Suprapubic skin (tissue), 4 donors: Measurements from ENCODE around the gene KCNJ1. TPM values are rescaled to one million over a fixed set of nuclear protein-coding genes. Genes with fewer than 3 reads are reported as not detected.

Experiments
- DNase-seq, 2 donors: peaks; one replicate each; pipeline ENCODE4 v3.0.0-alpha.2; 2019; ENCODE audit warnings: low spot score in 2 of 2
- H3K27ac ChIP-seq: fragments of 200-600 bp; sonication (generic); one replicate; pipeline ENCODE4 v1.5.1; 2019
- H3K27me3 ChIP-seq: fragments of 200-600 bp; sonication (generic); one replicate; pipeline ENCODE4 v1.5.1; 2019
- H3K36me3 ChIP-seq: fragments of 200-600 bp; sonication (generic); one replicate; pipeline ENCODE4 v1.5.1; 2019
- H3K4me1 ChIP-seq: fragments of 200-600 bp; sonication (generic); one replicate; pipeline ENCODE4 v1.5.1; 2019
- H3K4me3 ChIP-seq: fragments of 200-600 bp; sonication (generic); one replicate; pipeline ENCODE4 v1.5.1; 2019; ENCODE audit warnings: mild to moderate bottlenecking
- H3K9me3 ChIP-seq: fragments of 200-600 bp; sonication (generic); one replicate; pipeline ENCODE4 v1.5.1; 2019
- CTCF ChIP-seq, 2 donors: fragments of 200-600 bp in 1 of 2; fragments of 450-650 bp in 1 of 2; sonication (generic) in 1 of 2; IDR thresholded peaks; one replicate each; pipeline ENCODE4 v1.5.1; 2016 to 2019; ENCODE audit warnings: antibody characterized with exemption in 2 of 2, mild to moderate bottlenecking in 1 of 2, moderate library complexity in 1 of 2
- EP300 ChIP-seq: sonication (generic); formaldehyde crosslinking; IDR thresholded peaks from one replicate; pipeline ENCODE4 v1.6.1; 2017; ENCODE audit warnings: antibody characterized with exemption
- POLR2A ChIP-seq, 2 donors: fragments of 450-650 bp; IDR thresholded peaks; one replicate each; pipeline ENCODE4 v1.6.1; 2017; ENCODE audit warnings: antibody characterized with exemption in 2 of 2, mild to moderate bottlenecking in 2 of 2, moderate library complexity in 2 of 2
- POLR2AphosphoS5 ChIP-seq, 3 donors: sonication (generic); formaldehyde crosslinking; IDR thresholded peaks; one replicate each; pipeline ENCODE4 v1.6.1; 2017; ENCODE audit warnings: antibody characterized with exemption in 3 of 3
- WGBS: methylation state at CpG from one replicate; pipeline ENCODE4 v1.1.5; 2018; 5-methylcytosine and 5-hydroxymethylcytosine counted together
- total RNA-seq, 4 donors: library from RNA; depleted of rRNA; stranded (reverse); fragments of >200 nt; gene quantifications; one replicate each; pipeline ENCODE4 v1.1.0, GENCODE V29; 2016

Gene KCNJ1
- total RNA-seq, 4 donors from 2014 or later, result 0.18 to 3.0 TPM; not detected in 2

GRCh38 chr11:128813729-128814128, 53.4 kb downstream of the KCNJ1 start:
- Histone ChIP-seq H3K9me3 (no peaks in the 10 kb centered on the region), H3K4me3 (no peak overlapping the region), H3K36me3 (peaks cover 20% of the 10 kb centered on the region), H3K4me1 (no peaks in the 10 kb centered on the region), H3K27me3 (no peaks in the 10 kb centered on the region), H3K27ac (no peak overlapping the region)
- no peak for DNase-seq
- WGBS, result 89% methylated on average over 4 of the region's 4 CpGs
- TF ChIP-seq POLR2A (IDR thresholded peaks at IDR 0.05) (no peak), POLR2AphosphoS5 (IDR thresholded peaks at IDR 0.05) (no peak), EP300 (no peak), CTCF (IDR thresholded peaks at IDR 0.05) (no peak)

- DNase-seq, result no peak
- no peak overlapping the region for H3K4me3 ChIP-seq
- TF ChIP-seq POLR2AphosphoS5 (IDR thresholded peaks at IDR 0.05) (no peak), CTCF (IDR thresholded peaks at IDR 0.05) (no peak), POLR2A (IDR thresholded peaks at IDR 0.05) (no peak), EP300 (no peak)
- WGBS, result 77% methylated on average over 8 of the region's 8 CpGs
- H3K9me3 ChIP-seq, result no peaks in the 10 kb centered on the region
- H3K4me1 ChIP-seq, result no peaks in the 10 kb centered on the region
- no peaks in the 10 kb centered on the region for H3K27me3 ChIP-seq
- H3K36me3 ChIP-seq, result peaks cover 20% of the 10 kb centered on the region
- H3K27ac ChIP-seq, result no peak overlapping the region
These were observed 56.1 kb downstream of the KCNJ1 start for GRCh38 chr11:128810784-128811514.

- H3K27ac ChIP-seq, result no peak overlapping the region
- peaks cover 20% of the 10 kb centered on the region for H3K36me3 ChIP-seq
- H3K4me3 ChIP-seq, result no peak overlapping the region
- no peak for DNase-seq
- no peaks in the 10 kb centered on the region for H3K4me1 ChIP-seq
- H3K27me3 ChIP-seq, result no peaks in the 10 kb centered on the region
- WGBS, result 65% methylated on average over 6 of the region's 6 CpGs
- TF ChIP-seq POLR2AphosphoS5 (IDR thresholded peaks at IDR 0.05) (no peak), POLR2A (IDR thresholded peaks at IDR 0.05) (no peak), EP300 (no peak), CTCF (IDR thresholded peaks at IDR 0.05) (no peak)
- H3K9me3 ChIP-seq, result no peaks in the 10 kb centered on the region
These were observed 58.0 kb downstream of the KCNJ1 start for GRCh38 chr11:128809128-128809527.

- no peaks in the 10 kb centered on the region for H3K4me1 ChIP-seq
- H3K27ac ChIP-seq, result no peak overlapping the region
- H3K4me3 ChIP-seq, result no peak overlapping the region
- no peak for DNase-seq
- TF ChIP-seq POLR2AphosphoS5 (IDR thresholded peaks at IDR 0.05), result no peak
- no peak for TF ChIP-seq POLR2A (IDR thresholded peaks at IDR 0.05)
- TF ChIP-seq CTCF (IDR thresholded peaks at IDR 0.05), result no peak
- no peak for TF ChIP-seq EP300
- H3K27me3 ChIP-seq, result no peaks in the 10 kb centered on the region
- H3K36me3 ChIP-seq, result peaks cover 20% of the 10 kb centered on the region
- no peaks in the 10 kb centered on the region for H3K9me3 ChIP-seq
These were observed 59.2 kb downstream of the KCNJ1 start for GRCh38 chr11:128807909-128808308.

- no peak for DNase-seq
- Histone ChIP-seq H3K27ac (no peak overlapping the region), H3K36me3 (peaks cover 20% of the 10 kb centered on the region), H3K4me3 (no peak overlapping the region), H3K9me3 (no peaks in the 10 kb centered on the region), H3K27me3 (no peaks in the 10 kb centered on the region), H3K4me1 (no peaks in the 10 kb centered on the region)
- TF ChIP-seq EP300, result no peak
- TF ChIP-seq POLR2AphosphoS5 (IDR thresholded peaks at IDR 0.05), result no peak
- 76% methylated on average over 8 of the region's 8 CpGs for WGBS
These were observed 60.4 kb downstream of the KCNJ1 start for GRCh38 chr11:128806506-128807261.
